HepG2 (cell line): ENCODE measurements around the gene CNPPD1. TPM values are rescaled to one million over a fixed set of nuclear protein-coding genes. Genes with fewer than 3 reads are reported as not detected.

ENCODE experiments used
- ARID4A ChIP-seq: sonication (generic); formaldehyde crosslinking; IDR thresholded peaks from 2 replicates; pipeline ENCODE4 v1.5.0; 2020; ENCODE audit warnings: mild to moderate bottlenecking, missing genetic modification reagents, borderline replicate concordance
- E2F2 ChIP-seq: sonication (generic); formaldehyde crosslinking; IDR thresholded peaks from 2 replicates; pipeline ENCODE4 v1.4.0; 2020; ENCODE audit warnings: missing genetic modification reagents, borderline replicate concordance
- ELF3 ChIP-seq: IDR thresholded peaks from 2 replicates; pipeline ENCODE4 v1.6.1; 2016; ENCODE audit warnings: missing genetic modification reagents, missing compliant biosample characterization
- GRHL1 ChIP-seq: sonication (generic); formaldehyde crosslinking; conservative IDR thresholded peaks from 2 replicates; pipeline ENCODE4 v1.8.0; 2022; ENCODE audit warnings: missing genetic modification reagents
- HDAC6 ChIP-seq: fragments of 200-600 bp; sonication (generic); IDR thresholded peaks from 2 replicates; pipeline ENCODE4 v1.7.0; 2017; ENCODE audit warnings: mild to moderate bottlenecking, antibody characterized with exemption, low read length, low read depth
- MAFG ChIP-seq: sonication (generic); formaldehyde crosslinking; IDR thresholded peaks from 2 replicates; pipeline ENCODE4 v1.5.1; 2020; ENCODE audit warnings: mild to moderate bottlenecking, missing genetic modification reagents
- SRY ChIP-seq: sonication (generic); formaldehyde crosslinking; IDR thresholded peaks from 2 replicates; pipeline ENCODE4 v1.8.0; 2022; ENCODE audit warnings: mild to moderate bottlenecking, missing genetic modification reagents
- TBP ChIP-seq: sonication (generic); formaldehyde crosslinking; IDR thresholded peaks from 2 replicates; pipeline ENCODE4 v1.5.0; 2020; ENCODE audit warnings: missing genetic modification reagents
- TCF12 ChIP-seq, 2 experiments: fragments of 450-650 bp in 1 of 2; sonication (generic) in 1 of 2; formaldehyde crosslinking in 1 of 2; IDR thresholded peaks; 2 replicates each; pipeline versions ENCODE4 v1.6.1 to v1.8.0; 2017 to 2022; ENCODE audit warnings: antibody characterized with exemption in 1 of 2, mild to moderate bottlenecking in 1 of 2, missing genetic modification reagents in 1 of 2, moderate library complexity in 1 of 2
- ZNF562 ChIP-seq: sonication (generic); formaldehyde crosslinking; IDR thresholded peaks from 2 replicates; pipeline ENCODE4 v1.8.0; 2022; ENCODE audit warnings: missing genetic modification reagents, borderline replicate concordance
- ZNF713 ChIP-seq: sonication (generic); formaldehyde crosslinking; IDR thresholded peaks from 2 replicates; pipeline ENCODE4 v1.4.0; 2020; ENCODE audit warnings: mild to moderate bottlenecking, missing genetic modification reagents
- ZNF749 ChIP-seq: sonication (generic); formaldehyde crosslinking; IDR thresholded peaks from 2 replicates; pipeline ENCODE4 v1.8.0; 2022; ENCODE audit warnings: mild to moderate bottlenecking, missing genetic modification reagents, moderate library complexity, borderline replicate concordance
- ZSCAN5A ChIP-seq: sonication (generic); formaldehyde crosslinking; IDR thresholded peaks from 2 replicates; pipeline ENCODE4 v1.8.0; 2022; ENCODE audit warnings: mild to moderate bottlenecking, missing genetic modification reagents, borderline replicate concordance
- polyA plus RNA-seq, 8 experiments: library from polyadenylated mRNA; depleted of rRNA in 3 of 8; stranded (reverse) in 7 of 8; unstranded in 1 of 8; fragments of >200 nt; fragmentation: Illumina TruSeq in 4 of 8; extraction: Trizol in 4 of 8; gene quantifications; 2 replicates each; pipeline versions ENCODE4 v1.2.1 to v1.2.3, GENCODE V29; 2011 to 2016; ENCODE audit warnings: low read depth in 4 of 8, missing spikeins in 1 of 8, mixed read lengths in 1 of 8; ENCODE audit not compliant: insufficient read depth in 1 of 8
- total RNA-seq, 5 experiments: library from RNA; depleted of rRNA; stranded (reverse); fragments of >200 nt; fragmentation: Illumina TruSeq; extraction: Trizol; gene quantifications; 2 replicates each; pipeline ENCODE4 v1.2.3, GENCODE V29; 2016; ENCODE audit warnings: low read depth in 1 of 5

Gene CNPPD1
- total and polyA plus RNA-seq, 2 of the 13 experiments (the other 11 are each of a cell fraction or from before 2014, with no cell fraction given) = 35.5 to 49.4 TPM

- TF ChIP-seq ARID4A (peak; percentile 96), E2F2 (CRISPR knock-in tag) (0 out of 2 replicates have a peak, but pooled peaks have one; percentile 92), ELF3 (CRISPR knock-in tag) (peak; percentile 77), ZSCAN5A (CRISPR knock-in tag) (peak; percentile 98), ZNF713 (no peak; the same call in 1 of the 2 replicates), HDAC6 (no peak), TBP (CRISPR knock-in tag) (no peak; the same call in 1 of the 2 replicates), TCF12 (IDR thresholded peaks at IDR 0.05) (no peak), TCF12 (CRISPR knock-in tag; IDR thresholded peaks at IDR 0.05) (peak; percentile 99), SRY (CRISPR knock-in tag) (peak; percentile 94), ZNF749 (CRISPR knock-in tag) (peak; percentile 94; the same call in 1 of the 2 replicates), GRHL1 (CRISPR knock-in tag) (no peak), ZNF562 (CRISPR knock-in tag) (no peak), MAFG (CRISPR knock-in tag) (no peak)
Observed at GRCh38 chr2:219218732-219219701, 42.3 kb upstream of the CNPPD1 start, which contains the start of gene ABCB6 (continued).
